NCI-H1417 treated with DMSO at 0.1 percent for 48 hours (cell line): ENCODE measurements around the gene NNT.
"Not testable (repeated sequence)": the region's sequence is repeated elsewhere in the genome, so short reads cannot be mapped to it uniquely, and the experiment has no call there.

Experiments
- DNase-seq: peaks from one replicate; lab custom pipeline; 2025; lab: John Stamatoyannopoulos, UW

Gene NNT

DNA sequence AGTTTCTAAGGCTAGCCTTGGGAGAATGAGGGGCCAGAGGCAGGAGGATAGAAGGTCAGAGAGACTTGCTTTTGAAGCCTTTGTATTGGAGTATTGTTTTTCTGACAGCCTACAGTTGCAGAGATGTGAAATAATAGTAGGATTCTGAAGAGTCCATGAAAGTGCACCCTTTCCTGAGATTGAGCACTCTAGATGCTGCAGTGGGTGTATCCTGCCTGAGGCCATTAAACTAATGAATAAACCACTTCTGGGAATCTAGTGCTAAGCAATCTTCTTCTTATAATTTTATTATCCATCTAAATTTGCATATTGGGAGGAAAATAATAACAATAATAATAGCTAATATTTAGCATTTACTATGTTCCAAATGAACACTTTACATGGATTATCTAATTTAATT, 19.3 kb upstream of the NNT start:
- no peak for DNase-seq

DNA sequence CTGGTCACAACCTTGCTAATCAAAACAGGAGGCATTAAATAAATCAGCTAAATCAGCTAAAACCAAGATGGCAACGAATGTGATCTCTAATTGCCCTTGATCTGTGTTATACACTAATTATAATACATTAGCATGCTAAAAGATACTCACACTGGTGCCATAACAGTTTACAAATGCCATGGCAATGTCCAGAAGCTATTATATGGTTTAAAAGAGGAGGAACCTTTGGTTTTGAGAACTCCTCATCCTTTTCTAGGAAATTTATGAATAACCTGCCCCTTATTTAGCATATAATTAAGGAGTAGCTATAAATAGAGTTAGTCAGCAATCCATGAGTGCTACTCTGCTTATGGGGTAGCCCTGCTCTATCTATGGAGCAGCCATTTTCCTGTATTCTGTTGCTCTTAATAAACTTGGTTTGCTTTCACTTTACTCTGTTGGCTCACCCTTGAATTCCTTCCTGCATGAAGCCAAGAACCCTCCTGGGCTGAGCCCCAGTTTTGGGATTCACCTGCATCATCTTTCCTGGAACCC, 18.7 kb upstream of the NNT start:
- no peak for DNase-seq

DNA sequence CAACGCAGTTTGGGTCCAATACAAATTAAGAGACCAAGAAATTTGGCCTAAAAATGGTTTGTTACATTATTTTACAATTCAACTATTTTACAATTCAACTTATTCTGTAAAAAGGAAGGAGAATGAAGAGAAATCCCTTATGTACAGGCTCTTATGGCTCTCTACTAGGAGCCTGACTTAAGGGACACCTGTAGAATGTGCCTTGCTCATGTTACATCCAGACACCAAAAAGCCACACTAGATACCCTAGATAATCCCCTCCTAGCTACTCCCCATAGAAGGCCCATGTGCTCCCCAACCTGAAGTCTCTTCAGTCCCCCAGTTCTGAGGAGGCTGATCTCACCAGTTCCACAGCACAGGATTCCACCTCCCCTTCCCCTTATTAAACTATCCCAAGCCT, 14.1 kb upstream of the NNT start:
- no peak for DNase-seq

DNA sequence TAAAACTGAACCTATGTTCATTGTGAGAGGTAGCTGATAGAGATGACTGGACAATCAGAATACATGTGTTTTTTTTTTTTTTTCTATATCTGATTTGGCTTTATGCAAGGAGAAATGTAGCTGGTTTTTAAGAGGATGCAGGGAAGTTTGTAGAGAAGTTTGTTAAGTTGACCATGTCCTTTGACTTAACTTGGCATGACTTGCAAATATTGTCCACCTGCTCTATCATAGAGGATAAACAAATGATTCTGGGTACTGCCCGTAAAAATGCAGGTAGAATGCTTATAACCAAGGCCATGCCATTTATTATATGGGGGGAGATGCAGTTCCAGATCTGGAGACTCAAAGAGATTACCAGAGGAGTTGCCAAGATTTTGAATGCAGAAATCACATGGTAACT, 13.7 kb upstream of the NNT start:
- no peak for DNase-seq

DNA sequence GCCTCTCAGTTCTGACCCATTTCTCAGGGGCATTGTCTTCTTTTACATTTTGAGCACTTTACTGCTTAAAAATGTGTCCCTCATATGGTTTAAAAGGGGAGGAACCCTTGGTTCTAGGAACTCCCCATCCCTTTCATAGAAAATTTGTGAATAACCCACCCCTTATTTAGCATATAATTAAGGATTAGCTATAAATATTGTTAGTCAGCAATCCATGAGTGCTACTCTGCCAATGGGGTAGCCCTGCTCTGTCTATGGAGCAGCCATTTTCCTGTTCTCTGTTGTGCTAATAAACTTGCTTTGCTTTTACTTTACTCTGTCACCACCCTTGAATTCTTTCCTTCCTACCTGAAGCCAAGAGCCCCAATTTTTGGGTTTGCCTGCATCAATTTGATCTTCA, 12.3 kb upstream of the NNT start:
- DNase-seq, result no peak

DNA sequence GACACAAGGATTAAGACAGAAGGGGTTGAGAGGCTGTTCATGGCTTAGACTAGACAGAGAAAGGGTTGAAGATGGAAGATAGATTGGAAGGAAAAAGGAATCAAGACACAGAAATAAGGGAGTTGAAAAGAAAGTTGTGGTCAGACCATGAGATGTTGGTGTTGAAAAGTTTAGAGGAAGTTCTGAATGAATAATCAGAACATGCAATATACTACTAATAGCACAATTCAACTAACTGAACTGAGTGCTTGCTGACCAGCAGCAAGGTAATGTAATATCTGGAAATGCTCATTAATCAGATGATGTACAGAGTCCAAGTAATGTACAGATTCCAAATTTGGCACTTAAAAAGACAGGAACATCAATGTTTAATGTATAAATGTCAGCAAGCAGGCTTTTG, 10.6 kb upstream of the NNT start:
- no peak for DNase-seq

DNA sequence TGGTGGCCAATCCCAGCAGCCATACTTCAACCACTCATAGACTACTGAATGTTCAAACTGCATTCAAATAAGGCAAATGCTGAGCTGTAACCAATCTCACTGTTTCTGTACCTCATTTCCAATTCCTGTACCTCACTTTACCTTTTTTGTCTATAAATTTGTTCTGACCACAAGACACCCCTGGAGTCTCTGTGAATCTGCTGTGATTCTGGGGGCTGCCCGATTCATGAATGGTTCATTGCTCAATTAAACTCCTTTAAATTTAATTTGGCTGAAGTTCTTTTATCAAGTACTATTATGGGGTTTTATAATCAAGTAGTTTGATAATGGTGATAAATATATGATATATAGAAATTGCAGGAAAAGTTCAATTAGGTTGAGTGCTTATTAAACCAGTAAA, 4.1 kb upstream of the NNT start:
- DNase-seq, result not testable (repeated sequence)

DNA sequence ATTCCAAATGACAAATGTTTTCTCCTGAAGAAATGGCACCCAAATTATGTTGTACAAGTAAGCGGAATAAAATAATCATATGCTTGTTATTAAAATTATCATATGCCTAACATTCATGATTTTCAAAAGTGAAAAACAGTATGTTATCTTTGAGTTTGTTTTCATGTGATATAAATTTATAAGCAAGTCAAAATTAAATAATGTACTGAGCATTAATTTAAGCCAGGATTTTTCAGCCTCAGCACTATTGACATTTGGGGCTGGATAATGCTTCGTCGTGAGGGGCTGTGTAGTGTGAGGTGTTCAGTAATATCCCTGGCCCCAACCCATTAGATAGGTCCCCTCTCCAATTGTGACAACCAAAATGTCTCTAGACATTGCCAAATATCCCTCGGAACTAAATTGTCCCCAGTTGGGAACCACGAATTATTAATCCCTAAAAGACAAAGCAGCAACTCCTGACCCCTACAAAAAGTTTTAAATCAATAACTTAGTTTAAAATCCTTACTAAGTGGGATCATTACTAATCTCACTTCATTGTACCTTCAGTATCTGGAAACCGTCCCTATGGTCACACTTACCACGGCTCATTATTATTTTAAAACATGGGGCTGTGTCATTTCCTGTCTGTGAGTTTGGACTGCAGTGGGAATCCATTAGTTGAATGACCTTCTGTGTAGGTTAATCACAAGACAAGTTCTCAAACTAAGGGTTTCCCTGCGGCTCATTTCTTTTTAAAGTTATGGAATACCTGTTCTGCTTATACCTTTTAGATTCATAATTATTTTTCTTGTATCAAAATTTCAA, 1.3 kb upstream of the NNT start:
- DNase-seq, result peak; percentile 29

DNA sequence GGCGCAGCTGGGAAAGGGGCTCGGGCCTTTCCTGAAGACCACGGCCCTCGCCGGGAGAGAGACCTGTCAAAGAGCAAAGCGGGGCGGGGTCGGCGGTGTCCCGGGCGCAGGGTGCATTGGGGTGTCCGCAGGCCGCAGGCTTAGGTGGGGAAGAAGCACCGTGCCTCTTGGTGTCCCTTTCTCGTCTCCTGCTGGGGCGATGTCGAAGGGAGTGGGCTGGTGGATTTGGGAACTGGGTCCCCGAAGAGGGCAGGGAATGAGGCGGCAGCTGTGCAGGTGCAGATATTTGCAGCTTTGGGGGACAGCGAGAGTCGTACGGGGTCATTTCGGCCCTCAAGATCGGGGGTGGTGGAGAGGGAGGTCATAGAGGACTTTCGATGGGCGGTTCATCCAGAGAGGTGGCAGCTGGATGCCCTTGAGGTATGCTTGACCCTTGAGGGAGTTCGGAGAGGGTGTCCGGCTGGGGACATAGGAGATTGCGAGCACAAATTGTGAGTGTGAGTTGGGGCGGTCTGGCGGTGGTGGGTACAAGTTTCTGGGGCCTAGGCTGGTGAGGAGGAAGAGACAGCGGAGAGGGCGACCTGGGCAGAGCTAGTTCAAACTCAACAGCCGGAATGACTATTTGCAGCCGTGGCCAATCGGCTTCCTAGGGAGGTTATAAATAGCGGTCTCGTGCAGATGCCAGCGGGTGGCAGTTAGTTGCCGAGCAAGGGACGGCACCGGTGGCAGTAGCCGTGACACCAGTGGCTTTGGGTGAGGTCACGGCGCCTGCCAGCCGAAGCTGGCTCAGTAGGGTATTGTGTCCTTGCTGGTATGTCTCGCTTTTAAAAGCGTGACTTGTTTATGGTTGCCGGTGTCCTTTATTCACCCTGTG, 601 bp downstream of the NNT start:
- peak; percentile 80 for DNase-seq

DNA sequence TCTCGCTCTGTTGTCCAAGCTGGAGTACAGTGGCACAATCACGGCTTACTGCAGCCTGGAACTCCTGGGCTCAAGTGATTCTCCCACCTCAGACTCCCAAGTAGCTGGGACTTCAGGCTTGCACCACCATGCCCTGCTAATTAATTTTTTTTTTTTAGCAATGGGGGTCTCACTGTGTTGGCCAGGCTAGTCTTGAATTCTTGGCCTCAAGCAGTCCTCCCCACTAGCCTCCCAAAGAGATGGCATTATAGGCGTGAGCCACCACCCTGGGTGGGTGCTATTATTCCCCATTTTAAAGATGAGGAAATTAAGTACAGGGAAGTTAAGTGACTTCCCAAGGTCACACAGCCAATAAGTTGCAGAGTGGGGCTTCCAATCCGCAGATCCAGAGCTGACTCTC, 1.7 kb downstream of the NNT start:
- no peak for DNase-seq

DNA sequence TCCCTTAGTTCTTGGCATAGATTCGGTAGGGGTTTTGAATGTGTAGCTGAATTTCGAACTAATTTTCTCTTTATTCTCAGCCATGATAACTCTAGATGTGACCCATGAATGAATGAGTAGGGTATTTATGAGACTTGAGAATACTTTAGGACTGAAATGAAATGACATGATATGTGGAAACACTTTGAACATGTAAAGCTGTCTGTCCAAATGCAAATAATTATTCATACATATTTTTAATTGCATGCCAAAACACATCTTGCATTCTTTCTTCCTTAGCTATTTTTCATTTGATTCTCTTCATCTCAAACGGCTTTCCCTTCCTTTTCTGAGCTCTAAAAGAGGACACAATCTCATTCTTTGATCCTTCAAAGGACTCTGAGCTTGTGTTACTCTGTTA, 3.4 kb downstream of the NNT start:
- no peak for DNase-seq

DNA sequence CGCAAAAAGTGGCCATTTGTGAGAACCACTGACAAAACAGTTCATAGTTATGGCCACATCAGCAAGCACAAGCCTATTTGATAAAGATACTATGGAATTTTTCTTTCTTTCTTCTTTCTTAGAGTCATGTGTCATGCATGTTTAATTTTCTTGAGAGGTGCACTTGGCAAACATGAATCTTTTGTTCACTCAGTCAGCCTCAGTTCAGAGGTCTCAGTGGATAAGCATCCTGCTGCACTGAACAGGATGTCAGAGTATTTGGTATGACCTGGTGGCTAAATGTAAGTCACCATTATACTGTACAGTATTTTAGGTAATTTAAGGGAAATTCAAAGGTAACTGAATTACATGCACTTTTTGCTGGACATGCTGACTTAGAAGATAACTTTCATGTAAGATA, 5.4 kb downstream of the NNT start:
- no peak for DNase-seq

DNA sequence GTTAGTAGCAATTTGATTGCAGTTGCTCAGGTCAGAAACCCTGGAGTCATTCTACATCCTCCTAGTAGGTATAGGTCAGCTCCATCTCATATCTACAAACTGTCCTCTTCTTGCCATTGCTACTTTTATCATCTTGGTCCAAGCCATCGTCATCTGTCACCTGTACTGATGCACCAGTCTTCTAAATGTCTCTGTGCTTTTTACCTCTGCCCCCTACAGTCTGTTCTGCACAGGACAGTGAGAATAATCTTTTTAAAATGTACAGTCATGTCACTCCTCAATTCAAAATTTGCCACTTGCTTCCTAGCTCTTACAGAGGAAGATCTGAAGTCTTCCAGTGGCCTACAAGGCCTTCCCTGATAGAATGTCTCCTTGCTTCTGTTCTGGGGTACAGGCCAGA, 6.8 kb downstream of the NNT start:
- no peak for DNase-seq

DNA sequence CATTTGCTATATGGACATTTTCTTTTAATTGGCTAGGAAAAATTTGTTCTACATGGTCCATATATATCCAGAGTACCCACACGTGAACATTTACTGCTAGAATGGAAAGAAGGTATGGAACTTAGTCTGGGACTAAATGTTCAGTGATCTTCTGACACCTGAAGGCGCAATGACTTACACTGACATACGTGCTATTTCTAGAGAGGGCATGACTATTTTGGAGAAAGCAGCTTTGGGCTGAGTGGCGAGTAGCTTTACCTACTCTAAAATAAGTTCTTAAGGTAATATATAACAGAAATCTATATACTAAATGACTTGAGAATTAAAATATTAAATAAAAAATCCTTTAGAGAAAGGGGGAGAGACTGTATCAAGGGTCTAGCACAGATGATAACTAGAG, 10.4 kb downstream of the NNT start:
- DNase-seq, result no peak

DNA sequence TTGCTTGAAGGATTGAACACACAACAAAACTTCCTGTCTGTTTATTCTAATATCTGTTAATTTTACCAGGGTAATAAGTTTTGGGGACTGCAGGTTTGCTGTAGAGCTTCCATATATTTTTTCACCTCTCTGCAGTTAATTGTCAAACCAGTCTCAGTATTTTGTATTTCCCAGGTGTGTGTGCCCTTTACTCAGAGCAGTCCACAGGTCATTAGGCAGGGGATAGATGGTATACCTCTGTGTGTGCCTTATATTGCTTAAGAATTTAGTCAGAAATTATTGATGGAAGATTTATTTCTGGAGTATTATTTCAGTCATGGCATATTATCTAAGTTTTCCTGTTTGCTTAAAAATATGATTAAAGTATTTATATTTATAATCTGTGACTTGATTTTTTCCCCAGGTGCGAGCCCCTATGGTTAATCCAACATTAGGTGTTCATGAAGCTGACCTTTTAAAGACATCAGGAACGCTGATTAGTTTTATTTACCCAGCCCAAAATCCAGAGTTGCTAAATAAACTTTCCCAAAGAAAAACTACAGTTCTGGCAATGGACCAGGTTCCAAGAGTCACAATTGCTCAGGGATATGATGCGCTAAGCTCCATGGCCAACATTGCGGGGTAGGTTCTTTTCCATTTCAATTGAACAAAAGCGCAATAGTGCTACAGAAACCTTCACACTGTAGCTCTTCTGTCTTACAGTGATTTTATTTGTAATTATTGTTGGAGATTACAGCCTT, 12.6 kb downstream of the NNT start:
- no peak for DNase-seq

DNA sequence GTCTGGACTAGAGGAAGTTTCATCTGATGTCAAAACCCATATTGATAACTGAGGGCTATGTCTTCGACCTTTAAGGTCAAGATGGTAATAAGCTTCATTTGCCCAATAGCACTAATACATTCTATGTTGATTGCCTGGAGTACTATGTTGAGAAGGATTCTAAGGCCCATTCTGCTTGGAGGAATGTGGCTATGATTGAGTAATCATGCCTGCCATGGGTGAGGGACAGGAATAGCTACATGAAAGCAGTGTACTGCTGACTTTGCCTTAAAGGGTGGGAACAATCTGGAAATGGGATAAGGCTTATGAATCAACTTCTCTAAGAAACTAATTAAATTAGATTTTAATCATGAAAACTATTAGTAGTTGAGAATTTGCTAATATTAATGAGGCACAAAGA, 13.6 kb downstream of the NNT start:
- no peak for DNase-seq

DNA sequence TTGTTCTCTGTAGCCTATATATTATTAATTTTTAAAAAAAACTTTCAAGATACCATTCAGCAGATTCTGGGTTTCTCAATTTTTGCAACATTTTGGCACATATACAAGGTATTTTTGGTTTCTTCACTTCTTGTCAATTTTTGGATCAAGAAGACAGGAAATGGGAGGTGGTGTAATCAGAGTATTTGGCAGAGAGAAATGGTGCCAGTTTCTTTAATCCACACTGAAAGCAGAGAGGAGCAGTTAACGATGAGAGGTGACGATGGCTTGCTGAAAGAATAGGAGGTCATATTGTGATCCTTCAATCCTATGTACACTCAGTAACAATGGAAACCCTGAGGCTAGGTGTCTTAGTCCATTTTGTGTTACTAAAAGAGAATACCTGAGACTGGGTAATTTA, 16.4 kb downstream of the NNT start:
- no peak for DNase-seq

DNA sequence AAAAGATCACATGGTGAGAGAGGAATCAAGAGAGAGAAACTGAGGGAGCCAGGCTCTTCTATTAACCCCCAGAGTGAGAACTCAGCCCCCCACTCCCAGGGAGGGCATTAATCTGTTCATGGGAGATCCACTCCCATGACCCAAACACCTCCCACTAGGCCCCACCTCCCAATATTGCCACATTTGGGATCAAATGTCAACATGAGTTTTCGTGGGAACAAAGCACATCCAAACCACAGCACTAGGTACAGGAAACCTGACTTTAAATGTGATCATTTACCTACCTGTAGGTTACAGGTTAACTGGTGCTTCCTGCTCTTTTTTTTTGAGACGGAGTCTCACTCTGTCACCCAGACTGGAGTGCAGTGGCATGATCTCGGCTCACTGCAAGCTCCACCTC, 16.9 kb downstream of the NNT start:
- no peak for DNase-seq

DNA sequence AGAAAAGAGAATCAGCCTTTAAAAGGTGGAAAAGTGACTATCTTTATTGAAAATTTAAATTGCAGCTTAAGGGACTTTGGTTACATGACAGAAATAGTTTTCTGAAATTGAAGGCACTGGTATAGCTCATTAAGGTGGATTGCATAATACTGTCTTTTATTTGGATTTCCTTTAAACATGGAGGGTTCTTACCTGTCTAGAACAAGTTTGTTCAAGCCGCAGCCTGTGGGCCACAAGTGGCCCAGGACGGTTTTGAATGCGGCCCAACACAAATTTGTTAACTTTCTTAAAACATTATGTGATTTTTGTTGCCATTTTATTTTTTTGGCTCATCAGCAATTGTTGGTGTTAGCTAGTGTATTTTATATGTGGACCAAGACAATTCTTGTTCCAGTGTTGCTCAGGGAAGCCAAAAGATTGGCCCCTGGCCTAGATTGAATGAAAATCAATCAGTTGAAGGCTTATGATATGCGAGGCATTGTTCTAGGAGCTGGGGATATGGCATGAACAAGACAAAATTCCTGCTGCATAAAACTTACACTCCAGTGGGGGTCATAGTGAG, 18.0 kb downstream of the NNT start:
- DNase-seq, result no peak

DNA sequence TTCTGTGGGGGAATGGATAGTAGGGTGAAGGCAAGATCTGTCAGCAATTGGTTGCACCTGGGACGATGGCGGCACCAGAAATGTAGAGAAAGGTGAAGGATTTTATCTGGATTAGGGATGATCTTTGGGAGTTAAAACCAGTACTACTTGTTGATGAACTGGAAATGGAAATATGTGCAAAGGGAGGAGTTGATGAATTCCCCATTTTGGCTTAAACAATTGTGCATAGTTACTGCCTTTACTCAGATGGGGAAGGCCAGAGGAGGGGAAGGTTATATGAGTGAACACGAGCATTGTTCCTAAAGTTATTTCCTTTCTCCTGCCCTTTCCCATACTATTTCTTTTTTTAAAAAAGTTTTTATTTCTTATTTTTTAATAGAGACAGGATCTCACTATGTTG, 19.1 kb downstream of the NNT start:
- no peak for DNase-seq

DNA sequence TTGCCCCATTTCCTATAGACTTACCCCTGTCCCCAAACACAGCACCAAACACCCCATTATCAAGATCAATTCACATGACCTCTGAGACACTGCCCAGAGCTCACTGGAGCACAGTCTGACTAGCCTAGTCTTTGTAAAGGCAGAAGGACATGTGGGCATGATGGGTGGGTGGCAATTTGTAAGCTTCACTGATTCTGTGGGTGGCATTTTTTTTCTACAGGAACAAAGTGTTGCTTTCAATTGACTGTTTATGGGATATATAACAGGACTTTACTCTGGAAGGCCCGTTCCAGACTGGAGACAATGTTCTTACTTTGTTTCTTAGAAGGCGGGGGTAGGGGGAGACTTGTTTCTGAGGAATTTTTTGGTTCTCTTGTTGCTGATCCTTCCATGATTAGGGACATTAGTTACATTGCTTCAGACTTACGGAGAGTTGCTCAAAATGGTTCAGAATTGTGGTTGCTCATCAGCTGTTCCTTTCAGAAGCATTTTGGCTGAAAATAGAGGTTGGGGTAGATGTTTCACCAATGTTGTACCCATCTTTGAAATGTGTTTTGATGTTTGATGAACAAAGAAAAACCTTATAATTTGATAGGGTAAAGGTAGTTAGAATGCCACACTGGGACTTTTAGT, 20.2 kb downstream of the NNT start:
- DNase-seq, result no peak

DNA sequence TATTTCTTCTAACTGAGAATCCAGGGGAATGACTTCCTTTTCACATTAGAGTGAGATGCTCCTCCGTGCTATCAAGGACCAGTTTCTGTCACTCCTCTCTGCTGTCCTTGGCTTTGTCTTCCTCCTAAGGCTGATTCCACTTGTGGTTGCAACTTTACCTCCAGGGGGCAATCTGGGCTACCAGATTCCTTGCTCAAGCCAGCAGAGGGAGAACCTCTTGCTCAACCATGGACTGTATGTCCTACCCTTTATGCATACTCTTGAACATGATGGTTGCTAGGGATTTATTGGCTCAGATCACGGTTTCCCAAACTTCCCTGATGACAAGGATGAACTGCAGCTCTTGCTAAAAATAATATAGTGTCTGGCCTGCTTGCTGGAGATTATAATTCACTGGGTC, 24.0 kb downstream of the NNT start:
- no peak for DNase-seq
